Gastroesophageal sphincter (tissue), 3 donors: ENCODE results near the gene GLCCI1.

Source experiments
- CTCF ChIP-seq, 4 experiments: fragments of 200-600 bp in 2 of 4; fragments of 450-650 bp in 2 of 4; sonication (generic) in 1 of 4; IDR thresholded peaks; one replicate each; pipeline ENCODE4 v1.5.1; 2017 to 2019; ENCODE audit warnings: antibody characterized with exemption in 4 of 4, mild to moderate bottlenecking in 2 of 4, moderate library complexity in 2 of 4
- EP300 ChIP-seq: sonication (generic); formaldehyde crosslinking; IDR thresholded peaks from one replicate; pipeline ENCODE4 v1.6.1; 2017; ENCODE audit warnings: antibody characterized with exemption, mild to moderate bottlenecking
- POLR2A ChIP-seq, 2 donors: fragments of 450-650 bp; IDR thresholded peaks; one replicate each; pipeline ENCODE4 v1.6.1; 2017; ENCODE audit warnings: antibody characterized with exemption in 2 of 2, mild to moderate bottlenecking in 2 of 2, moderate library complexity in 1 of 2

GRCh38 chr7:8018961-8019360 lies 50.4 kb downstream of the GLCCI1 start:
- TF ChIP-seq CTCF (IDR thresholded peaks at IDR 0.05) (no peak), EP300 (no peak), POLR2A (IDR thresholded peaks at IDR 0.05) (no peak)
